ENCODE results near the gene FAM161B.

- TF ChIP-seq CTCF (conservative IDR thresholded peaks at IDR 0.05 in 1 of 2, IDR thresholded peaks at IDR 0.05 in 1 of 2; ENCODE audit: extremely low read depth in 1 of 2, insufficient read depth in 1 of 2, low read depth in 1 of 2, low read length in 2 of 2): no peak
- TF ChIP-seq EZH2 (IDR thresholded peaks at IDR 0.05; ENCODE audit: borderline replicate concordance, low read length): no peak
Observed at GRCh38 chr14:73936548-73936947, 13.3 kb downstream of the FAM161B start.
